Progenitor cell of endocrine pancreas (in vitro differentiated cells): Measurements from ENCODE around the gene SLC26A11. TPM values are rescaled to one million over a fixed set of nuclear protein-coding genes. Genes with fewer than 3 reads are reported as not detected.

Source experiments
- DNase-seq: peaks from one replicate; pipeline ENCODE4 v3.0.0; 2021; ENCODE audit warnings: low spot score; ENCODE audit not compliant: unreplicated experiment
- H3K27ac Mint-ChIP-seq: 2 replicates; pipeline ENCODE4 v1.8.0; 2021; ENCODE audit warnings: mild to moderate bottlenecking, moderate library complexity, mixed read lengths
- H3K27me3 Mint-ChIP-seq: 2 replicates; pipeline ENCODE4 v1.8.0; 2021; ENCODE audit warnings: mixed read lengths
- H3K36me3 Mint-ChIP-seq: 2 replicates; pipeline ENCODE4 v1.8.0; 2022; ENCODE audit warnings: mixed read lengths; ENCODE audit not compliant: insufficient read depth
- H3K4me1 Mint-ChIP-seq: 2 replicates; pipeline ENCODE4 v1.8.0; 2021; ENCODE audit warnings: low read depth, mixed read lengths
- H3K4me3 Mint-ChIP-seq: 2 replicates; pipeline ENCODE4 v1.8.0; 2021; ENCODE audit warnings: low read depth, mild to moderate bottlenecking, moderate library complexity, mixed read lengths
- H3K9me3 Mint-ChIP-seq: 2 replicates; pipeline ENCODE4 v1.8.0; 2021; ENCODE audit warnings: low read depth, mixed read lengths
- total RNA-seq: library from RNA; stranded (reverse); gene quantifications from 2 replicates; pipeline ENCODE4 v1.2.1, GENCODE V29; 2021
- TF ChIP-seq, protein P1 (sequence below): fragments of 200-600 bp; sonication (generic); IDR thresholded peaks from one replicate; pipeline ENCODE4 v1.5.0; 2021; ENCODE audit warnings: antibody characterized with exemption, mild to moderate bottlenecking; ENCODE audit not compliant: unreplicated experiment

The SLC26A11 gene
- total RNA-seq, 1 donor from 2014 or later, result 40.1 TPM

DNA sequence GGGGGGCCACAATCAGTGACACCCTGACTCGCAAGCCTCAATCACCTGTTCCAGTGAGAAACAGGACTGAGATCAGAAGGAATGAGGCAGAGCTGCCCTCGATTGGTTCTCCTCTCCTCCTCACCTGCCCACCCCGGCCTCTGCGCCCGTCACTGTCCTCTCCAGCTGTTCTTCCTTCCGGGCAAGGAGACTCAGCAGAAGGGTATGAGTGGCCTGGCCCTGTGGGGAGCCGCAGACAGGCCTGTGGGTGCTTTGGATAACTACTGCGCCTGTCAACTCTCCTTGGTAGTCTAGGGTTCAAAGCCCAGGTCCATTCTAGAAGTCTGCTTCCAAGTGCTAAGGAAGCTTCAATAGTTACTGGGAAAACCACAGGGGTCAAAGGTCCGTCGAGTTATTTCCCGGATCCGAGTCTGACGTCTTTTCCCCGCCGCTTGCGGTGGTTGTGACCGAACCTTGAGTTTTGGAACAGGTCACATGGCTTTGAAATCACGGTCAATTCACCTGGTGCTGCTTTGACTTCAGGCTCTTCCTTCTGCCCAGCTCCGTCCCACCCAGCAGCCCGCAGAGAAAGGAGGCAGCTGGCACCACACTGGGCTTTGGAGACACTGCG is 42.1 kb upstream of the SLC26A11 start:
- Mint-ChIP-seq H3K9me3 (no peaks in the 10 kb centered on the region), H3K4me3 (no peak overlapping the region), H3K36me3 (no peaks in the 10 kb centered on the region), H3K27ac (no peak overlapping the region), H3K4me1 (no peaks in the 10 kb centered on the region), H3K27me3 (peaks cover 5% of the 10 kb centered on the region)
- no peak for DNase-seq
- TF ChIP-seq, protein P1, sequence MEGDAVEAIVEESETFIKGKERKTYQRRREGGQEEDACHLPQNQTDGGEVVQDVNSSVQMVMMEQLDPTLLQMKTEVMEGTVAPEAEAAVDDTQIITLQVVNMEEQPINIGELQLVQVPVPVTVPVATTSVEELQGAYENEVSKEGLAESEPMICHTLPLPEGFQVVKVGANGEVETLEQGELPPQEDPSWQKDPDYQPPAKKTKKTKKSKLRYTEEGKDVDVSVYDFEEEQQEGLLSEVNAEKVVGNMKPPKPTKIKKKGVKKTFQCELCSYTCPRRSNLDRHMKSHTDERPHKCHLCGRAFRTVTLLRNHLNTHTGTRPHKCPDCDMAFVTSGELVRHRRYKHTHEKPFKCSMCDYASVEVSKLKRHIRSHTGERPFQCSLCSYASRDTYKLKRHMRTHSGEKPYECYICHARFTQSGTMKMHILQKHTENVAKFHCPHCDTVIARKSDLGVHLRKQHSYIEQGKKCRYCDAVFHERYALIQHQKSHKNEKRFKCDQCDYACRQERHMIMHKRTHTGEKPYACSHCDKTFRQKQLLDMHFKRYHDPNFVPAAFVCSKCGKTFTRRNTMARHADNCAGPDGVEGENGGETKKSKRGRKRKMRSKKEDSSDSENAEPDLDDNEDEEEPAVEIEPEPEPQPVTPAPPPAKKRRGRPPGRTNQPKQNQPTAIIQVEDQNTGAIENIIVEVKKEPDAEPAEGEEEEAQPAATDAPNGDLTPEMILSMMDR, result no peak

DNA sequence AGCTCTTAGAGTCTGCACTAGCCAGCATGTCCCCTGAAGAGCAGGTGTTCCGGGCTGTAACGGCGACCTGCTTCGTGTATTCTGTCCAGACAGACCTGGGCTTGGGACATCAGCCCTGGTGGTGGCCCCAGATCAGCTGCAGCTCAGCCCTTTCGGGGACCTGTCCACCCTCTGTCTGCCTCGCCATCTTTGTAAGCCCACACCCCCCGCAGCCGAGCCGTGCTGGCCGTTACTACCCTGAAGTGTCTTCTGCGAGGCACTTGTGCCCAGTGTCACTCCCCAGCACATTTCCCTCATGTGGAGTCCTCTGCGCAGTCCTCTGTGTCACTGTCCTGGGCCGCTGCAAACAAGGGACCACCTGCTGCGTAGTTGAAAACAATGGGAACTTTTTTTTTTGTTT is 40.0 kb upstream of the SLC26A11 start:
- no peak for DNase-seq

DNA sequence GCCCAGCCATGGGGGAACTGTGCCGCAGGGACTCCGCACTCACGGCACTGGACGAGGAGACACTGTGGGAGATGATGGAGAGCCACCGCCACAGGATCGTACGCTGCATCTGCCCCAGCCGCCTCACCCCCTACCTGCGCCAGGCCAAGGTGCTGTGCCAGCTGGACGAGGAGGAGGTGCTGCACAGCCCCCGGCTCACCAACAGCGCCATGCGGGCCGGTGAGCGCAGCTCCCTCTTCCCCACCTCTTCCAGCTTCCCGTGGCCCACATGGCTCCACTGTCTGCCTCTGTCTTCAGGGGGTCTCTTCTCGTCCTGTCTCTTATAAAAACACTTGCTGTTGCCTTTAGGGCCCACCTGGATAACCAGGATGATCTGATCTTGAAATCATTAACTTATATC is 38.8 kb upstream of the SLC26A11 start:
- TF ChIP-seq, protein P1, result no peak
- H3K27ac Mint-ChIP-seq, result no peak overlapping the region
- no peaks in the 10 kb centered on the region for H3K9me3 Mint-ChIP-seq
- no peaks in the 10 kb centered on the region for H3K36me3 Mint-ChIP-seq
- H3K27me3 Mint-ChIP-seq, result peaks cover 16% of the 10 kb centered on the region
- no peak overlapping the region for H3K4me3 Mint-ChIP-seq
- DNase-seq, result no peak
- H3K4me1 Mint-ChIP-seq, result no peaks in the 10 kb centered on the region

More for the DNA sequence above, 40.0 kb upstream of the SLC26A11 start:
- H3K27ac Mint-ChIP-seq, result no peak overlapping the region
- peaks cover 8% of the 10 kb centered on the region for H3K27me3 Mint-ChIP-seq
- H3K36me3 Mint-ChIP-seq, result no peaks in the 10 kb centered on the region
- H3K4me3 Mint-ChIP-seq, result no peak overlapping the region
- TF ChIP-seq, protein P1, result no peak
- H3K9me3 Mint-ChIP-seq, result no peaks in the 10 kb centered on the region
- no peaks in the 10 kb centered on the region for H3K4me1 Mint-ChIP-seq

DNA sequence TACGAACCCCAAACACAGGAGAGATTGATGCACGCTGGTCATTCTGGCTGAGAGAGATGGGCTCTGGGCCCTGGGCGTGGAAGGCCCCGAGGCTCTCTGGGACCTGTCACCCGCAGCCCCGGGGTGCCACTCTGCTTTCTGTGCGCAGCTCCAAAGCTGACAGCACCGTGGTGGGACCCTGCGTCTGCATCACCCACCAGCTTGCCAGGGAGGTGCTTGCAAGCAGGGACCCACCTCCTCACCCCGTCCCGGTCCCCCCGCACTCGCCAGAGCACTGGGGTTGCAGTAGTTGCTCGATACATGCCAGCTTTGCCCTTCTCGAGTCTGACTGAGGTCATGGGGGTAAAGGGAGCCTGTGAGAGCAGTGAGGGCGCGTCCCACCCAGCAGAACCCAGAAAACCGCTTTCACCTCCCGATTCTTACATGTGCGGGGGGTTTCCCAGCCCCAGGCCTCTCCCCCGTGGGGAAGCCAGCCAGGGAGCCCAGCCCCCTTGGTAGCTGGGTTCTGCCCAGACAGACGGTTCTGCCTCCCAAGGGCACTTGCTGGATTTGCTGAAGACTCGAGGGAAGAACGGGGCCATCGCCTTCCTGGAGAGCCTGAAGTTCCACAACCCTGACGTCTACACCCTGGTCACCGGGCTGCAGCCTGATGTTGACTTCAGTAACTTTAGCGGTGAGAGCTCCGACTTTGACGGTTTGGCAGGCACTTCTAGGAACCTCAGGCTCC is 37.9 kb upstream of the SLC26A11 start:
- H3K27ac Mint-ChIP-seq, result no peak overlapping the region
- peaks cover 19% of the 10 kb centered on the region for H3K27me3 Mint-ChIP-seq
- H3K36me3 Mint-ChIP-seq, result no peaks in the 10 kb centered on the region
- TF ChIP-seq, protein P1, result no peak
- no peak for DNase-seq
- no peak overlapping the region for H3K4me3 Mint-ChIP-seq
- H3K9me3 Mint-ChIP-seq, result no peaks in the 10 kb centered on the region
- H3K4me1 Mint-ChIP-seq, result no peaks in the 10 kb centered on the region

DNA sequence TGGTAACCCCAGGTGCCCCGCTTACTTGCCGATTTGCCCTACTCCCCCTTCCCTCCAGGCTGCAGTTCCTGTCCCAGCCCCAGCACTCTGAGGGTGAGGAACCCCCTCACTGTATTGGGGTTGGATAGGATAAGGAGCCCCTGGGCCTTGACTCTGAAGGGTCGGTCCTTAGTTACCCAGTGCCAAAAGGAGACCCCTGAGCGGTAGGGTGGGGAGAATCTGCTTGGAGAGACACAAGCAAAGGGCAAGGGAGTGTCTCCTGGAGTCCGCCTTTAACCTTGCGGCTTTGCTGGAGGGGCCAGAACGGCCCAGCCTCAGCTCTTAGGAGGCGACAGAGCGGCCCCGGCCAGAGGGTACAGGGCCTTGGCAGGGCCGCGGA is 37.4 kb upstream of the SLC26A11 start:
- no peak overlapping the region for H3K27ac Mint-ChIP-seq
- TF ChIP-seq, protein P1, result no peak
- no peak for DNase-seq
- no peaks in the 10 kb centered on the region for H3K4me1 Mint-ChIP-seq
- no peak overlapping the region for H3K4me3 Mint-ChIP-seq
- H3K36me3 Mint-ChIP-seq, result no peaks in the 10 kb centered on the region
- peaks cover 21% of the 10 kb centered on the region for H3K27me3 Mint-ChIP-seq
- no peaks in the 10 kb centered on the region for H3K9me3 Mint-ChIP-seq
